ENCODE data around the gene HMG20A. TPM values are rescaled to one million over a fixed set of nuclear protein-coding genes. Genes with fewer than 3 reads are reported as not detected.

HMG20A gene
- total and polyA plus RNA-seq, 3 experiments from 2014 or later, result 28.5 to 46.6 (median 34.0) TPM

DNA sequence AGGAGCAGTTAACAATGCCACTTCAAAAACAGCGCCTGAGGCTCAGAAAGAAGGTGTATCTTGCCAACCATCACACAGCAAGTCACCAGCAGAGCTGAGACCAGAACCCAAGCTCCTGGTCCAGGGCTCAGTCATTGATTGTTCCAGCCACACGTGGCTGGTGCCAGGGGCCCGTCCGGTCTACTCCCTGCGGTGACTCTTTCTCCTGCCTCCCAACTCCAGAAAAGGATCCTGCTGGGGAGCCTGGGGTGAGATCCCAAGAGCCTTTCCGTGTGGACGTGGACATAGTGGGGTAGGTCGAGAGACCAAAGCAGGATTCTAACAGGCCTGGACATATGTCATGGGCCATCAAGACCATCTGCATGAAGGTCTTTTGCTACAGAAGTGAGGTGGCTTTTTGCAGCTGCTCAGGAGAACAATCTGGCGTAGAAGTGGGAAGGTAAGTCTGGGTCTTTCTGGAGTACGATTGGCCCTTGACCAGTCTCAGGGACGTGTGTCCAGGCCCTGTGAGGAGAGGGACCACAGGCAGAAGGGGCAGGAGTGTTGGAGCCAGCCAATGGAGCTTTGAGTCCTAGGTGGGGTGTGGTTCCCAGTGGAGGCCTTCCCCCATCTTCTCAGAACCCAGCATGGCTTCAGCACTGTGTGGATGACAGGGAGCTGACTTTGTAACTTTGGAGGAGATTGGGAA lies 105.4 kb downstream of the HMG20A start:
- no peaks in the 10 kb centered on the region for H3K4me1 ChIP-seq (ENCODE audit: insufficient read depth, low read length)
- no peak overlapping the region for H3K27ac ChIP-seq (ENCODE audit: low read depth, low read length)
- no peak for DNase-seq
- H3K27me3 ChIP-seq (ENCODE audit: insufficient read depth, low read length, poor library complexity, severe bottlenecking), result no peaks in the 10 kb centered on the region
- Mint-ChIP-seq H3K4me1 (no peaks in the 10 kb centered on the region), H3K4me3 (no peak overlapping the region), H3K9me3 (no peaks in the 10 kb centered on the region), H3K27me3 (no peaks in the 10 kb centered on the region), H3K36me3 (no peaks in the 10 kb centered on the region), H3K27ac (no peak overlapping the region)
- no peaks in the 10 kb centered on the region for H3K36me3 ChIP-seq (ENCODE audit: insufficient read depth, low read length)
- ChIA-PET CTCF (no interaction called here), POLR2A (no interaction called here)
- no peak overlapping the region for H3K4me3 ChIP-seq (ENCODE audit: low read length)
- H3K9me3 ChIP-seq (ENCODE audit: low read length), result no peaks in the 10 kb centered on the region

DNA sequence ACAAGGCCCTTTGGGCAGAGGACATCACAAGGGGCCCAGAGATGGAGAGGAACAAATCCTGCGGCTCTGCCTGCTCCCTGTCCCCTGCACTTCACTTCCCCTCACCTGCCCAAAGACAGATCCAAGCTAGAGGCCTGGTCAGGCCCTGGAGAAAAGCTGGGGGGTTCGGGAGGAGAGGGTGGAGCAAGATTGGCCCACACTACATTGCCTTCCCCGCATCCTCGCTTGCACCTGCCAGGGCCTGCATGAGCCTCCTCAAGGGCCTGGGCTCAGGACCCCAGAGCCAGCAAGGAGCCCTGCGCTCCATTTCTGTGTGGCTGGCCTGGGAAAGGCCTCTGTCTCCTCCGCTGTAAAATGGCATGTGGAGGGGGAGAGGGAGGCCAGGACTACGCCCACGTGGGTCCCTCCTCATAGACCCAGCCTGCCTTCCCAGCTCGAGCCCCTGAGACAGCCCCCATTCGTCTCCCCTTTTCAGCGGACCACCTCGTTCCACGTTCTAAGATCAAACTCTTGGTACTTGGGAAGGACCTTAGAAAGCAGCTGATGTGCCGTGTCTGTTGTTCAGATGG lies 106.0 kb downstream of the HMG20A start:
- no peak for DNase-seq
- POLR2A ChIA-PET, result no interaction called here
- CTCF ChIA-PET, result no interaction called here
- Histone ChIP-seq H3K27me3 (ENCODE audit: insufficient read depth, low read length, poor library complexity, severe bottlenecking) (no peaks in the 10 kb centered on the region), H3K4me1 (ENCODE audit: insufficient read depth, low read length) (no peaks in the 10 kb centered on the region), H3K4me3 (ENCODE audit: low read length) (no peak overlapping the region), H3K9me3 (ENCODE audit: low read length) (no peaks in the 10 kb centered on the region), H3K36me3 (ENCODE audit: insufficient read depth, low read length) (no peaks in the 10 kb centered on the region), H3K27ac (ENCODE audit: low read depth, low read length) (no peak overlapping the region)
- Mint-ChIP-seq H3K4me3 (no peak overlapping the region), H3K4me1 (no peaks in the 10 kb centered on the region), H3K36me3 (no peaks in the 10 kb centered on the region), H3K27ac (no peak overlapping the region), H3K27me3 (no peaks in the 10 kb centered on the region), H3K9me3 (no peaks in the 10 kb centered on the region)

DNA sequence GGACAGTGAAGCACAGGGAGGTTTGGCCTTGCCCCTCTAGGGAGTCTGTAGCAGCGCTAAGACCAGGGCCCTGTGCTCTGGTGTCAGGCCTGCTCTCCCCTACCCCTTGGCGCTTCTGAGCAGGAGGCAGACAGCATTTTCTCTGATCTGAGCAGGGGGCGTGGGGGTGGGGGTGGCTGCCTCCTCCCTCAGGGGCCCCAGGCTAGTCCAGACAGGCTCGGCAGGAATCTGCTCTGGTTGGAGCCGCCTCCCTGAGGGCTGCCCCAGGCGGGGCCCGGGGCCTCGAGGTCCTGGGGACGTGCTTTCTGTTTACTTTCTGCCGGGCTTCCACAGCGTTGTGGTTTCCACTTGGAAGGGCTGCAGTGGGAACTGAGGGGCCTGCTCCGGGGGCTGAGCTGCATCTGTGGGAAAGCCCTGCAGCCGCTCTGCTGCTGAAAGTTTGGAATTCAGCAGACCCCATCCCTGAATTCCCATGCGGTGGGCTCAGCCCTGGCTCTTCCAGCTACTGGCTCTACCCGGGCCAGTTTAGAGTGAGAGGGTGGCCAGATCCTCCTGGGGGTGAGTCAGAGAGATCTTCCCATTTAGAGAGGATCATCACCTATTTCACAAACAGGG lies 106.6 kb downstream of the HMG20A start:
- H3K27me3 Mint-ChIP-seq, result no peaks in the 10 kb centered on the region

DNA sequence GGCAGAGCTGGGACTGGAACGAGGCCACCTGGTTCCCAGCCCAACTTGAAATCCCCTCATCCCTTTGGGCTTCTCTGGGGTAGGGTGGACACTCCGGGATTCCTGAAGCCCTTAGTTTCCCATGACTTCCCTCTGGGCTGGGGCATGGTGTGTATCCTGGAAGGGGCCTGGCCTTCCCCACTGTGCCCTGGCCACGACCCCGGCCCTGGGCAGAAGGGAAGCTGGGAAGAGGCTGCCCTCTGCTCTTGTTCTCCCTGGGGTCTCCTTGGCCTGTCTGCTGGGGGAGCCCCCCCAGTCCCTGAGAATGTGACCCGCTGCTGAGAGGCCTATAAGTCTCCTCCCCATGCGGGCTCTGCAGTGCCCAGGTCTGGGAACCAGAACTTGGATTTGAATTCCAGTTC lies 107.1 kb downstream of the HMG20A start:
- Histone ChIP-seq H3K27ac (ENCODE audit: low read depth, low read length) (no peak overlapping the region), H3K4me1 (ENCODE audit: insufficient read depth, low read length) (no peaks in the 10 kb centered on the region), H3K9me3 (ENCODE audit: low read length) (no peaks in the 10 kb centered on the region), H3K27me3 (ENCODE audit: insufficient read depth, low read length, poor library complexity, severe bottlenecking) (no peaks in the 10 kb centered on the region), H3K36me3 (ENCODE audit: insufficient read depth, low read length) (no peaks in the 10 kb centered on the region), H3K4me3 (ENCODE audit: low read length) (no peak overlapping the region)
- Mint-ChIP-seq H3K4me1 (no peaks in the 10 kb centered on the region), H3K27ac (no peak overlapping the region), H3K36me3 (no peaks in the 10 kb centered on the region), H3K27me3 (no peaks in the 10 kb centered on the region), H3K4me3 (no peak overlapping the region), H3K9me3 (no peaks in the 10 kb centered on the region)
- no peak for DNase-seq
- ChIA-PET POLR2A (no interaction called here), CTCF (no interaction called here)

More for the DNA sequence above, 106.6 kb downstream of the HMG20A start:
- H3K4me1 Mint-ChIP-seq, result no peaks in the 10 kb centered on the region
- Histone ChIP-seq H3K27ac (ENCODE audit: low read depth, low read length) (no peak overlapping the region), H3K27me3 (ENCODE audit: insufficient read depth, low read length, poor library complexity, severe bottlenecking) (no peaks in the 10 kb centered on the region), H3K4me1 (ENCODE audit: insufficient read depth, low read length) (no peaks in the 10 kb centered on the region), H3K9me3 (ENCODE audit: low read length) (no peaks in the 10 kb centered on the region), H3K4me3 (ENCODE audit: low read length) (no peak overlapping the region), H3K36me3 (ENCODE audit: insufficient read depth, low read length) (no peaks in the 10 kb centered on the region)
- DNase-seq, result no peak
- ChIA-PET CTCF (no interaction called here), POLR2A (no interaction called here)
- H3K36me3 Mint-ChIP-seq, result no peaks in the 10 kb centered on the region
- H3K27ac Mint-ChIP-seq, result no peak overlapping the region
- no peak overlapping the region for H3K4me3 Mint-ChIP-seq
- no peaks in the 10 kb centered on the region for H3K9me3 Mint-ChIP-seq

DNA sequence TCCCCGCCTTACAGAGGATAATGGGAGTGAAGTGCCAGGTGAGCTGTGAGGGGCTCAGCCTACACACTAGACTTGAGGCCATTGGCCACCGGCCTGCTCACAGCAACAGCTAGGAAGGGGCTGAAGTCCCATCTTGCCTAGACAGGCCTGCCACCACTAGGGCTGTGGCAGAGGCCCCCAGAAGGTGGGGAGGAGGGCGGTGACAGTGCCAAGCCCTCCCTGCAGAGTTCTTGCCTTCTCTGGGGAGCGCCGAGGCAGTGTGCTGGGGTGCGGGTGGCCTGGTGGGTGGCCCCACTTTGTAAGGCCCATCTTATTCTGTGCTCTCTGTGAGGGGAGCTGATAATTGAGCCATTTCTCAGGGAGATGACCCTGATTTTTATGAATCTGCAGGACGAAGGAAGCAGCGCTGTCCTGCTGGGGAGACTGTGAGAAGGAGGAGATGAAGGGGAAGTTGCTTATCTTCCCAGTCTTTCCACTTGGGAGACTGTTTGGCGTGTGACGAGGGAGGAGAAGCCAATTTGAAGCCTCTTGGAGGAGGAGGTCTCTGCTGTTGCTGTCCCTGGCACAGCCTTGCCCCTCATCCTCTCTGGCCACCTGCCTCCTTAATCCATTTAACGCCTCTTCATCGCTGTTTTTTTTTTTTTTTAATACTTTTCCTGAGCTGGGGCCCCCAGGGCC lies 107.7 kb downstream of the HMG20A start:
- no peak overlapping the region for H3K4me3 Mint-ChIP-seq
- H3K4me1 Mint-ChIP-seq, result no peaks in the 10 kb centered on the region
- no peak overlapping the region for H3K27ac Mint-ChIP-seq
- no peak overlapping the region for H3K27ac ChIP-seq (ENCODE audit: low read depth, low read length)
- ChIA-PET CTCF (interaction anchor here (2.0 kb wide), 1 partner anchor 15 kb away, joined by 6 read pairs; no protein-coding TSS in a partner anchor), POLR2A (no interaction called here)
- no peaks in the 10 kb centered on the region for H3K9me3 ChIP-seq (ENCODE audit: low read length)
- H3K9me3 Mint-ChIP-seq, result no peaks in the 10 kb centered on the region
- no peaks in the 10 kb centered on the region for H3K36me3 Mint-ChIP-seq
- H3K36me3 ChIP-seq (ENCODE audit: insufficient read depth, low read length), result no peaks in the 10 kb centered on the region
- no peaks in the 10 kb centered on the region for H3K27me3 ChIP-seq (ENCODE audit: insufficient read depth, low read length, poor library complexity, severe bottlenecking)
- no peaks in the 10 kb centered on the region for H3K27me3 Mint-ChIP-seq
- no peak for DNase-seq
- H3K4me1 ChIP-seq (ENCODE audit: insufficient read depth, low read length), result no peaks in the 10 kb centered on the region
- no peak overlapping the region for H3K4me3 ChIP-seq (ENCODE audit: low read length)

DNA sequence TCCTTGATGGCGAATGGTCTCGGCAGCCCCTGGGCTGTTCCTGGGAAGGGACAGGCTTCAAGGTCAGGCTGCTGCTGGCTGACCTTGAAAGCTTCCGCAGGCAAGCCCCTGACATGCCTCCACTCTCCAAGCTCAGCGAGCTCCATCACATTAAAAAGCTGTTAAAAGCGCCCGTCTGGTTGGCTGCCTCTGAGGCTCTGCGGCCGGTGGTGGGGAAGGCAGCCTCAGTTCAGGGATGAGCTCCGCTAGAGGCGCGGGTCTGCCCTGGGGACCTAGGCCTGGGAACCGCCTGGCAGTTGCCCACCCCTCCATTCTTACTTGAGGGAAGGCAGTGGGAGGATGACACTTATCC lies 108.3 kb downstream of the HMG20A start:
- Histone ChIP-seq H3K27ac (ENCODE audit: low read depth, low read length) (no peak overlapping the region), H3K4me3 (ENCODE audit: low read length) (no peak overlapping the region), H3K27me3 (ENCODE audit: insufficient read depth, low read length, poor library complexity, severe bottlenecking) (no peaks in the 10 kb centered on the region), H3K4me1 (ENCODE audit: insufficient read depth, low read length) (no peaks in the 10 kb centered on the region), H3K9me3 (ENCODE audit: low read length) (no peaks in the 10 kb centered on the region), H3K36me3 (ENCODE audit: insufficient read depth, low read length) (no peaks in the 10 kb centered on the region)
- Mint-ChIP-seq H3K9me3 (no peaks in the 10 kb centered on the region), H3K27me3 (peaks cover 0 to under 1% of the 10 kb centered on the region in 2 donors), H3K27ac (no peak overlapping the region), H3K36me3 (no peaks in the 10 kb centered on the region), H3K4me1 (no peaks in the 10 kb centered on the region), H3K4me3 (no peak overlapping the region)
- CTCF ChIA-PET, result interaction anchor here (2.0 kb wide), 1 partner anchor 14 kb away, joined by 6 read pairs; no protein-coding TSS in a partner anchor
- POLR2A ChIA-PET, result no interaction called here
- no peak for DNase-seq

DNA sequence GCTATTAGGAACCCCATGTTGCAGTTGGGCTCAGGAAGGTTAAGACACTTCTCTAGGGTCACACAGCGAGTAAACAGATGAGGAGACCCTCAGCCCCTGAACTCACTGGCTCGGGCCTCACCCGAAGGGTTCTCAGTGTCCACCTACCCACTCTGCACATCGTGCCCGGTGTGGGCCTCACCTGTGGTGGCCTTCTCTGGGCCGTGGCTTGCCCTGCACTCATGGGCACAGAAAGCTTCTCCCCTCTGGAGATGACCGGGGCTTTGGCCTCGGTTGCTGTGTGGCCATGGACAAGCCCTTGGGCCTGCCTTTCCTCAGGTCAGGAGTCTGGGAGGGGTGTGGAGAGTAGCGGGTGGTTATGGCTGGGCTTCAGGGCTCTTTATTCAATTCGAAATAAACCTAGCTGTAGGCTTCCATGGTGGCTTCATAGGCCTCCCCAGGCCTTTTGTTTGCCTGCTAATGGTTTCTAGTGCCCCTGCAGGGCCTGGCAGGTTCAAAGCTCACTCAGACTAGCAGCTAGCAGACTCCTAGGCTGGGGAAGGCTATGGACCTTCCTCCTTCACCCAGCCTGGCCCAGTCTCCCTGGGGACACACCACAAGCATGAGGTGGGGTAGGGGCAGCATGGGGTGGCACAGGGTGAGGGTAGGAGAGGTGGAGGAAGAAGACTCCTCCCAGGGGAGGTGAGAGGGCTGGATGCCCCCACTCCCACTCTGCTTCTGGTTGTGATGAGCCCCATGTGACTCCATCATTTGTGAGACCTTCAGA lies 108.9 kb downstream of the HMG20A start:
- no peak overlapping the region for H3K27ac ChIP-seq (ENCODE audit: low read depth, low read length)
- Mint-ChIP-seq H3K36me3 (no peaks in the 10 kb centered on the region), H3K27ac (no peak overlapping the region), H3K9me3 (no peaks in the 10 kb centered on the region), H3K4me3 (no peak overlapping the region), H3K27me3 (peaks cover 0 to 6% of the 10 kb centered on the region in 2 donors), H3K4me1 (no peaks in the 10 kb centered on the region)
- POLR2A ChIA-PET, result no interaction called here
- no peaks in the 10 kb centered on the region for H3K9me3 ChIP-seq (ENCODE audit: low read length)
- no peaks in the 10 kb centered on the region for H3K36me3 ChIP-seq (ENCODE audit: insufficient read depth, low read length)
- H3K27me3 ChIP-seq (ENCODE audit: insufficient read depth, low read length, poor library complexity, severe bottlenecking), result no peaks in the 10 kb centered on the region
- no peak overlapping the region for H3K4me3 ChIP-seq (ENCODE audit: low read length)
- DNase-seq, result no peak
- CTCF ChIA-PET, result interaction anchor here (2.0 kb wide), 1 partner anchor 14 kb away, joined by 6 read pairs; no protein-coding TSS in a partner anchor
- no peaks in the 10 kb centered on the region for H3K4me1 ChIP-seq (ENCODE audit: insufficient read depth, low read length)

DNA sequence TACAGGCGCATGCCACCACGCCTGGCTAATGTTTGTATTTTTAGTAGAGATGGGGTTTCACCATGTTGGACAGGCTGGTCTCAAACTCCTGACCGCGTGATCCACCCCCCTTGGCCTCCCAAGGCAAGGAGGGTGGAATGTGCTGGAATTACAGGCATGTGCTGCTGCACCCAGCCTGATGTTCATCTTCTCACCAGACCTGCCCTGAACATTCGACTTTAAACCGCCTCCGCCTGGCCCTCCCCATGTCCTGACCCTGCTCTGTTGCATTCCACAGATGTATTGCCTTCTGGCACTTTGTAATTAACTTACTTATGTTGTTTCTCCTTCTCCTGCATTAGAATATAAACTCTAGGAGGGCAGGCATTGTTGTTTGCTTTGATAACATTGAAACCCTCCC lies 109.9 kb downstream of the HMG20A start:
- Histone ChIP-seq H3K4me3 (ENCODE audit: low read length) (no peak overlapping the region), H3K36me3 (ENCODE audit: insufficient read depth, low read length) (no peaks in the 10 kb centered on the region), H3K27me3 (ENCODE audit: insufficient read depth, low read length, poor library complexity, severe bottlenecking) (no peaks in the 10 kb centered on the region), H3K9me3 (ENCODE audit: low read length) (no peaks in the 10 kb centered on the region), H3K27ac (ENCODE audit: low read depth, low read length) (no peak overlapping the region), H3K4me1 (ENCODE audit: insufficient read depth, low read length) (no peaks in the 10 kb centered on the region)
- Mint-ChIP-seq H3K9me3 (no peaks in the 10 kb centered on the region), H3K27ac (no peak overlapping the region), H3K36me3 (no peaks in the 10 kb centered on the region), H3K4me1 (no peaks in the 10 kb centered on the region), H3K4me3 (no peak overlapping the region), H3K27me3 (peaks cover 0 to 6% of the 10 kb centered on the region in 2 donors)
- CTCF ChIA-PET, result interaction anchor here (2.0 kb wide), 1 partner anchor 13 kb away, joined by 6 read pairs; no protein-coding TSS in a partner anchor
- DNase-seq, result no peak
- POLR2A ChIA-PET, result no interaction called here
